ENCODE results near the gene RBM5. TPM values are rescaled to one million over a fixed set of nuclear protein-coding genes. Genes with fewer than 3 reads are reported as not detected.

RBM5 gene
- total RNA-seq, 3 donors from 2014 or later, result 128 to 183 (median 158) TPM

- peak; percentile 41 for TF ChIP-seq CTCF (IDR thresholded peaks at IDR 0.05)
- Histone ChIP-seq H3K4me1 (ENCODE audit: low read depth) (no peaks in the 10 kb centered on the region), H3K4me3 (no peak overlapping the region), H3K36me3 (ENCODE audit: low read depth) (no peaks in the 10 kb centered on the region), H3K9me3 (no peaks in the 10 kb centered on the region)
- intact Hi-C loops (cut with DNase I, micrococcal nuclease), result loop anchor here (1.0 to 5.0 kb wide), 2 partner anchors 66 to 69 kb away; no protein-coding TSS in a partner anchor
- DNase-seq, result peak; percentile 73 to 82 (median 78)
- ATAC-seq, result peak; percentile 86
Observed at GRCh38 chr3:50121072-50122032, 32.6 kb downstream of the RBM5 start.

GRCh38 chr3:50122071-50122470, 33.4 kb downstream of the RBM5 start:
- ATAC-seq, result peak; percentile 14
- H3K36me3 ChIP-seq (ENCODE audit: low read depth), result no peaks in the 10 kb centered on the region

DNA sequence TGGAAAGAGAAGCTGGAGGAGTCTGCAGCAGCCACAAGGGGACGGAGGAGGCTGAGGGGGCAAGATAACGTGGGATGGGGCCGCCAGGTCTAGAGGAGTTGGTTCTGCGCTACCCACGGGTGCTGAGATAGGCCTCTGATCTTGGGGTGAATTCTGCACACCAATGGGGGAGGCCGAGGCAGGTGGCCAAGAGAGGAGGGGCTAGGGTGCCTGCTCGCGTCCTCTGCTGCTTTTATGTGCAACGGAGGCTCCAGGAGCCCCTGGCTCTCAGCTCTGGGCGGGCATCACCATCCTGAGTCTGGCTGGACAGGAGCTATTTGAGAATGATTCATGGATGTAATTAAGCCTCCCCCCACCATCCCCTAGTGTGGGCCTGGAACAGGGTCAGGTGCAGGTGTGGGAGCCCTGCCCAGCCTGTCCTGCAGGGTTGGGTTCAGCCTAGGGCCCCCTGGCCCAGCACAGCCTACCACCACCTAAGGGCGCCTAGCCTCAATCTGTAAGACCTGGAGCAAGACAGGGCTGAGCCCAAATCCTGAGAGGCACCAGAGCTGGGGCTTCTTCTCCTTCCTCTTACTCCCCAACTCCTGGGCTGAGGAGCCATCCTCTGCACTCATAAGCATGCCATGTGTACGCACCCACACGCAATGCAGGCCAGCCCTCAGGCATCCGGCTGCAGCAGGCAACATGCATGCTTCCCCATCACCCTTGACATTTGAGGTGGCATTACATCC, 34.1 kb downstream of the RBM5 start:
- DNase-seq (no peak), ATAC-seq (no peak)
- Histone ChIP-seq H3K4me1 (ENCODE audit: low read depth) (no peaks in the 10 kb centered on the region), H3K4me3 (no peak overlapping the region), H3K36me3 (ENCODE audit: low read depth) (no peaks in the 10 kb centered on the region), H3K9me3 (no peaks in the 10 kb centered on the region)
- no peak for TF ChIP-seq CTCF (IDR thresholded peaks at IDR 0.05)
- intact Hi-C loops (cut with DNase I, micrococcal nuclease), result loop anchor here in 1 of 2 donors (5.0 kb wide), 1 partner anchor 64 kb away; no protein-coding TSS in a partner anchor

More at GRCh38 chr3:50122071-50122470, 33.4 kb downstream of the RBM5 start:
- DNase-seq, result no peak
- no peak overlapping the region for H3K4me3 ChIP-seq
- no peaks in the 10 kb centered on the region for H3K4me1 ChIP-seq (ENCODE audit: low read depth)
- H3K9me3 ChIP-seq, result no peaks in the 10 kb centered on the region
- no peak for TF ChIP-seq CTCF (IDR thresholded peaks at IDR 0.05)
- intact Hi-C loops (cut with DNase I, micrococcal nuclease), result loop anchor here in 1 of 2 donors (5.0 kb wide), 1 partner anchor 65 kb away; no protein-coding TSS in a partner anchor

- intact Hi-C loops (cut with DNase I, micrococcal nuclease), result loop anchor here in 1 of 2 donors (5.0 kb wide), 1 partner anchor 64 kb away; no protein-coding TSS in a partner anchor
- peak; percentile 10 for ATAC-seq
- Histone ChIP-seq H3K4me1 (ENCODE audit: low read depth) (no peaks in the 10 kb centered on the region), H3K36me3 (ENCODE audit: low read depth) (no peaks in the 10 kb centered on the region), H3K9me3 (no peaks in the 10 kb centered on the region), H3K4me3 (no peak overlapping the region)
- no peak for TF ChIP-seq CTCF (IDR thresholded peaks at IDR 0.05)
- no peak for DNase-seq
Observed at GRCh38 chr3:50123394-50124051, 34.8 kb downstream of the RBM5 start.
